ENCODE data around the gene RAB27A.

RAB27A gene

DNA sequence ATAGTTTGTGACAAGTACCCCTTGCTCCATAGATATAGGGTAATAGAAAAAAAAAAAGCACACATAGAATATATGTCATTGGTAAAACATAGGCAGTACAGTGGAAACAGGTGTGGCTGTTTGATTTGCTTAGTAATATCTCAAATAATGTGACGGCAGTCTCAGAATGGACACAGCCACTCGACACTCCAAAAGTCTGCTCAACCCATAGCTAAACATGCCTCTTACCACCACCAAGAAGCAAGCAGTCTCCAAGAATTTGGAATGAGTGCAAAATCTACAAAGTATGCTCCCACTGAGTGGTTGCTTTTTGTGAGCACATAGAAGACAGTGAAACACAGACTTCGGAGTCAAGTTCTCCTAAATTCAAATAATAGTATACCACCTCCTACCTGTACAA, 43.0 kb downstream of the RAB27A start:
- in situ Hi-C loops (cut with HindIII; ENCODE audit: low sequenced_read_pairs): no loop called here
- H3K4me3 ChIP-seq (ENCODE audit: low read depth, low read length): no peak overlapping the region
- TF ChIP-seq CTCF (IDR thresholded peaks at IDR 0.05; ENCODE audit: low read depth, low read length, missing control alignments): no peak
- DNase-seq (ENCODE audit: low read depth): no peak

DNA sequence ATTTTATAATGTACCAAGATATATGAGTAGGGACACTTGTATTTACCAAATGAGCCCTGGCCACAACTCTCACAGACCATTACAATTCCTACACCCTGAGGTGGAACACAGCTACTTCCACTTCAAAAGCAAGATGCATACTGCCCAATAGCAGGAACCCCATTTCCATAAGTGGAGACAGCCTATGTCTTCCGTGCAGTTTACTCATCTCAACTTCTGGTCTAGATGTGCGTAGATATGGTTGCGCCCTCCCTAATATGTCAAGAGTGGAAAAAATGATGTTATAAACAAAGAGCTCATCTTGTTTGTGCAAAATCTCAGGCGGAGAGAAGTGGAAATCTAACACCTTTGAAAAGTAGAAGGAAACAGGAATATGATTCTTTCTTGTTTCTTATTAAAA, 44.6 kb downstream of the RAB27A start:
- no peak for TF ChIP-seq CTCF (IDR thresholded peaks at IDR 0.05; ENCODE audit: low read depth, low read length, missing control alignments)
- DNase-seq (ENCODE audit: low read depth): no peak
- in situ Hi-C loops (cut with HindIII; ENCODE audit: low sequenced_read_pairs): no loop called here
- no peak overlapping the region for H3K4me3 ChIP-seq (ENCODE audit: low read depth, low read length)

GRCh38 chr15:55241891-55242290, 47.7 kb downstream of the RAB27A start:
- TF ChIP-seq CTCF (IDR thresholded peaks at IDR 0.05; ENCODE audit: low read depth, low read length, missing control alignments): no peak
- DNase-seq (ENCODE audit: low read depth): no peak
- H3K4me3 ChIP-seq (ENCODE audit: low read depth, low read length): no peak overlapping the region
- in situ Hi-C loops (cut with HindIII; ENCODE audit: low sequenced_read_pairs): no loop called here

- no peak for TF ChIP-seq CTCF (IDR thresholded peaks at IDR 0.05; ENCODE audit: low read depth, low read length, missing control alignments)
- no peak for DNase-seq (ENCODE audit: low read depth)
- H3K4me3 ChIP-seq (ENCODE audit: low read depth, low read length): no peak overlapping the region
- in situ Hi-C loops (cut with HindIII; ENCODE audit: low sequenced_read_pairs): no loop called here
Measured at GRCh38 chr15:55241186-55241585, 48.4 kb downstream of the RAB27A start.

DNA sequence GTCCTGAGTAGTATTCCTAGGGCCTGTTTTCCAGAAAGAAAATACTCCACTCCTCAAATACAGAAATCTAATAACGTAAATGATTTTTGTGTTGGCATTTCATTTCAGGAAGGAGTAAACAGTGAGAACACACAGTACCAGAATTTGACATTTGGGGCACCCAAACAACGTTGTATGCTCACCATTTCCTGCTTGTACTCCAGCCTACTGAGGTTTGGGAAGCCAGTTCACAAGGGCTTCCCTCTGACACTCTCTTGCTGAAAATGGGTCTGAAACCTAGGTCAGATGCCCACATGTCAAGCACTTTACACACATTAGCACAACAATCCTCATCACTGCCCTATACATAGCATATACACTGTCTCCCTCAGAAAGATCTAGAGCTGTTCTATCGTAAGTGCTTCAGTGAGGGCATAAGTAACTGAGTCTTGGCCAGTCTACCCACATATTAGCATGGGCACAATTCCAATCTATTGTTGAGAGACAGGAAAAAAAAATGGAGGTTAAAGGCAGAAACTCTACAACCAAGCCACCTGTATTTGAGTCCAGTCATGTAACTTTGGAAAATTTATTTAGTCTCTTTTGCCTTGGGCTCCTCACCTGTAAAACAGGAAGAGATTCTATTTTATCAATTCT, 49.4 kb downstream of the RAB27A start:
- DNase-seq (ENCODE audit: low read depth): no peak
- no peak overlapping the region for H3K4me3 ChIP-seq (ENCODE audit: low read depth, low read length)
- TF ChIP-seq CTCF (IDR thresholded peaks at IDR 0.05; ENCODE audit: low read depth, low read length, missing control alignments): no peak
- in situ Hi-C loops (cut with HindIII; ENCODE audit: low sequenced_read_pairs): no loop called here

- no peak overlapping the region for H3K4me3 ChIP-seq (ENCODE audit: low read depth, low read length)
- DNase-seq (ENCODE audit: low read depth): no peak
- no peak for TF ChIP-seq CTCF (IDR thresholded peaks at IDR 0.05; ENCODE audit: low read depth, low read length, missing control alignments)
- in situ Hi-C loops (cut with HindIII; ENCODE audit: low sequenced_read_pairs): no loop called here
Measured at GRCh38 chr15:55239440-55240124, 50.0 kb downstream of the RAB27A start.

Data from astrocyte of the cerebellum (primary cell).